GM19239 (cell line): ENCODE data around the gene RALGDS.
A peak's percentile ranks its signal among the peaks of the same experiment; 100 is the strongest.
"Not testable (repeated sequence)": the region's sequence is repeated elsewhere in the genome, so short reads cannot be mapped to it uniquely, and the experiment has no call there.

Experiments used
- DNase-seq: peaks from one replicate; pipeline ENCODE4 v3.0.0; 2011; ENCODE audit warnings: low spot score; ENCODE audit not compliant: insufficient read length
- FAIRE-seq: peaks from 2 replicates; lab custom pipeline; 2011; peaks lifted over from hg19 to GRCh38; lab: Jason Lieb, UNC

The RALGDS gene

DNA sequence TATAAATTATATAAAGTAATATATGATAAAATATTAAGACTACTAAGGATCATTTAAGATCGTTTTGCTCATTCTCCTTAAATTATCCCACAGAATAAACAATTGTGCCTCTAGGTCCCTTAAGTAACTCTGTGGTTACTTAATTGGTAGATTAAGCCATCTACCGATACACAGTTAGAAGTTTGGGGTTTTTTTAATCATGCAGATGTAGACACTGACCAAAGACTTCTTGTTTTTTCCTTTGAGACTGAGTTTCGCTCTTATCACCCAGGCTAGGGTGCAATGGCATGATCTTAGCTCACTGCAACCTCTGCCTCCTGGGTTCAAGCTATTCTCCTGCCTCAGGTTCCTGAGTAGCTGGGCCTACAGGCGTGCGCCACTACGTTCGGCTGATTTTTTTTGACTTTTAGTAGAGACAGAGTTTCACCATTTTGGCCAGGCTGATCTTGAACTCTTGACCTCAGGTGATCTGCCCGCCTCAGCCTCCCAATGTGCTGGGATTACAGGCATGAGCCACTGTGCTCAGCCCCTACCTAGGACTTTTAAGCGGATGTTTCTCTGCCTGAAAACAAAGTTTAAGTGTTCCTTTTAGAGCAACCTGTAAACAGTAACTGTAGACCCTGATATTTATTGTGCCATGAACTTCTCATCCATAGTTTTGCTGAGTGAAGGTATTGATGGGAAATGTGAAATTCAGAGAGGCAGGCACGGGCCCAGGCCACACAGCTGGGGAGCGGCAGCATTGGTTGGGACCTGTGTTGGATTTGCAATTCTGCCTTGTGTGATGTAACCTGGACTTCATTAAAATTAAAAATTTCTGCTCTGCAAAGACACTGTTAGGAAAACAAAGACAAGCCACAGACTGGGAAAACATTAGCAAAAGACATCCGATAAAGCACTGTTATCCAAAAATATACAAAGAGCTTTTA is 47.7 kb downstream of the RALGDS start:
- FAIRE-seq (no peak), DNase-seq (no peak)

- FAIRE-seq, DNase-seq: not testable (repeated sequence)
These were observed 48.8 kb downstream of the RALGDS start for GRCh38 chr9:133072210-133072609.

DNA sequence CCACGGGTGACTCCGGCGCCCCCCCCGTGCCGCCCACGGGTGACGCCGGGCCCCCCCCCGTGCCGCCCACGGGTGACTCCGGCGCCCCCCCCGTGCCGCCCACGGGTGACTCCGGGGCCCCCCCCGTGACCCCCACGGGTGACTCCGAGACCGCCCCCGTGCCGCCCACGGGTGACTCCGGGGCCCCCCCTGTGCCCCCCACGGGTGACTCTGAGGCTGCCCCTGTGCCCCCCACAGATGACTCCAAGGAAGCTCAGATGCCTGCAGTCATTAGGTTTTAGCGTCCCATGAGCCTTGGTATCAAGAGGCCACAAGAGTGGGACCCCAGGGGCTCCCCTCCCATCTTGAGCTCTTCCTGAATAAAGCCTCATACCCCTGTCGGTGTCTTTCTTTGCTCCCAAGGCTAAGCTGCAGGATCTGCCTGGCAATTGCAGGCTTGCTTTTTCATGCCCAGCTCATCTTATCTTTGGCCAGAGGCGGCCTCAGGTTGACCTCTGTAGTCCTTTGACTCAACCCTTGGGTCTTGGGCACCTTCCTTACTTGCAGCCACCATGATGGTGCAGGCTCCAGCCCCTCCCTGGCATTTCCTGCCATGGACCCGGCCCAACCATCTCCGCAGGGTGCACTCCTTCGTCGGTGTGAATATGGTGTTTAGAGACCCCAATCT is 49.4 kb downstream of the RALGDS start:
- no peak for FAIRE-seq
- DNase-seq: no peak

DNA sequence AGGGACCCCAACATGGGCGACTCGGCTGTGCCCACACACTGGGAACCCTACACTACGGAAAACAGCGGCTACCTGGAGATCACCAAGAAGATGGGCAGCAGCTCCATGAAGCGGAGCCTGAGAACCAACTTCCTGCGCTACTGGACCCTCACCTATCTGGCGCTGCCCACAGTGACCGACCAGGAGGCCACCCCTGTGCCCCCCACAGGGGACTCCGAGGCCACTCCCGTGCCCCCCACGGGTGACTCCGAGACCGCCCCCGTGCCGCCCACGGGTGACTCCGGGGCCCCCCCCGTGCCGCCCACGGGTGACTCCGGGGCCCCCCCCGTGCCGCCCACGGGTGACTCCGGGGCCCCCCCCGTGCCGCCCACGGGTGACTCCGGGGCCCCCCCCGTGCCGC is 50.1 kb downstream of the RALGDS start:
- not testable (repeated sequence) for DNase-seq, FAIRE-seq

DNA sequence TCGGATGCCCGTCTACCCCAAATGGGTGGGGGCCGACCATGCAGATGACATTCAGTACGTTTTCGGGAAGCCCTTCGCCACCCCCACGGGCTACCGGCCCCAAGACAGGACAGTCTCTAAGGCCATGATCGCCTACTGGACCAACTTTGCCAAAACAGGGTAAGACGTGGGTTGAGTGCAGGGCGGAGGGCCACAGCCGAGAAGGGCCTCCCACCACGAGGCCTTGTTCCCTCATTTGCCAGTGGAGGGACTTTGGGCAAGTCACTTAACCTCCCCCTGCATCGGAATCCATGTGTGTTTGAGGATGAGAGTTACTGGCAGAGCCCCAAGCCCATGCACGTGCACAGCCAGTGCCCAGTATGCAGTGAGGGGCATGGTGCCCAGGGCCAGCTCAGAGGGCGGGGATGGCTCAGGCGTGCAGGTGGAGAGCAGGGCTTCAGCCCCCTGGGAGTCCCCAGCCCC is 50.5 kb downstream of the RALGDS start:
- FAIRE-seq: not testable (repeated sequence)

GRCh38 chr9:133068431-133068830 is 52.6 kb downstream of the RALGDS start:
- FAIRE-seq, DNase-seq: not testable (repeated sequence)

More for the DNA sequence above, 50.5 kb downstream of the RALGDS start:
- not testable (repeated sequence) for DNase-seq

DNA sequence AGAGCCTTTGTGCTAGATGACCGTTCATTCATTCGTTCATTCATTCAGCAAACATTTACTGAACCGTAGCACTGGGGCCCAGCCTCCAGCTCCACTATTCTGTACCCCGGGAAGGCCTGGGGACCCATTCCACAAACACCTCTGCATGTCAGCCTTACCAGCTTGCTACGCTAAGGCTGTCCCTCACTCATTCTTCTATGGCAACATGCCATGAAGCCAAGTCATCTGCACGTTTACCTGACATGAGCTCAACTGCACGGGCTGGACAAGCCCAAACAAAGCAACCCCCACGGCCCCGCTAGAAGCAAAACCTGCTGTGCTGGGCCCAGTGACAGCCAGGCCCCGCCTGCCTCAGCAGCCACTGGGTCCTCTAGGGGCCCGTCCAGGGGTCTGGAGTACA is 53.2 kb downstream of the RALGDS start:
- DNase-seq: no peak
- no peak for FAIRE-seq

GRCh38 chr9:133067006-133067405 is 54.0 kb downstream of the RALGDS start:
- no peak for DNase-seq
- FAIRE-seq: no peak

DNA sequence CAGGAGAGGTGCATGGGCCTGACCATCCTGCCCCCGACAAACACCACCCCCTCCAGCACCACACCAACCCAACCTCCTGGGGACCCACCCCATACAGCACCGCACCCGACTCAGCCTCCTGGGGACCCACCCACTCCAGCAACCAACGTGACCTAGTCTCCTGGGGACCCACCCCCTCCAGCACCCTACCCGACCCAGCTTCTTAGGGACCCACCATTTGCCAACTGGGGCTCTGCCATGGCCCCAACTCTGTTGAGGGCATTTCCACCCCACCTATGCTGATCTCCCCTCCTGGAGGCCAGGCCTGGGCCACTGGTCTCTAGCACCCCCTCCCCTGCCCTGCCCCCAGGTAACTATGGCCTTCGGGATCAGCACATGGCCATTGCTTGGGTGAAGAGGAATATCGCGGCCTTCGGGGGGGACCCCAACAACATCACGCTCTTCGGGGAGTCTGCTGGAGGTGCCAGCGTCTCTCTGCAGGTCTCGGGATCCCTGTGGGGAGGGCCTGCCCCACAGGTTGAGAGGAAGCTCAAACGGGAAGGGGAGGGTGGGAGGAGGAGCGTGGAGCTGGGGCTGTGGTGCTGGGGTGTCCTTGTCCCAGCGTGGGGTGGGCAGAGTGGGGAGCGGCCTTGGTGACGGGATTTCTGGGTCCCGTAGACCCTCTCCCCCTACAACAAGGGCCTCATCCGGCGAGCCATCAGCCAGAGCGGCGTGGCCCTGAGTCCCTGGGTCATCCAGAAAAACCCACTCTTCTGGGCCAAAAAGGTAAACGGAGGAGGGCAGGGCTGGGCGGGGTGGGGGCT is 54.7 kb downstream of the RALGDS start:
- no peak for FAIRE-seq
- DNase-seq: no peak

- no peak for DNase-seq
- no peak for FAIRE-seq
These were observed 56.0 kb downstream of the RALGDS start for GRCh38 chr9:133065070-133065388.

- DNase-seq: no peak
- no peak for FAIRE-seq
These were observed 56.6 kb downstream of the RALGDS start for GRCh38 chr9:133064241-133065069.

DNA sequence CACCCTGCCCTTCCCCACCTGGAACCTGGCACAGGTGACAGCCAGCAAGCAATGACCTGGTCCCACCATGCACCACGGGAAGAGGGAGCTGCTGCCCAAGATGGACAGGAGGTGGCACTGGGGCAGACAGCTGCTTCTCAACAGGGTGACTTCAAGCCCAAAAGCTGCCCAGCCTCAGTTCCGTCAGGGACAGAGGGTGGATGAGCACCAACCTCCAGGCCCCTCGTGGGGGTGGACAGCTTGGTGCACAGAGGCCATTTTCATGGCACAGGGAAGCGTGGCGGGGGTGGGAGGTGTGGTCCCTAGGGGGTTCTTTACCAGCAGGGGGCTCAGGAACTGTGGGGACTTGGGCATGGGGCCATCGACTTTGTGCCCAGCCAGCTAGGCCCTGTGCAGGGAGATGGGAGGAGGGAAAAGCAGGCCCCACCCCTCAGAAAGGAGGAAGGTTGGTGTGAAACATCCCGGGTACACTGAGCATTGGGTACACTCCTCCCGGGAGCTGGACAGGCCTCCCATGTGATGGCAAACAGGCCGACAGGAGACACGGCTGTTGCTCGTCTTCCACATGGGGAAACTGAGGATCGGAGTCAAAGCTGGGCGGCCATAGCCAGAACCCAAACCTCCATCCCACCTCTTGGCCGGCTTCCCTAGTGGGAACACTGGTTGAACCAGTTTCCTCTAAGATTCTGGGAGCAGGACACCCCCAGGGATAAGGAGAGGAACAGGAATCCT is 57.4 kb downstream of the RALGDS start:
- DNase-seq: no peak
- FAIRE-seq: no peak

DNA sequence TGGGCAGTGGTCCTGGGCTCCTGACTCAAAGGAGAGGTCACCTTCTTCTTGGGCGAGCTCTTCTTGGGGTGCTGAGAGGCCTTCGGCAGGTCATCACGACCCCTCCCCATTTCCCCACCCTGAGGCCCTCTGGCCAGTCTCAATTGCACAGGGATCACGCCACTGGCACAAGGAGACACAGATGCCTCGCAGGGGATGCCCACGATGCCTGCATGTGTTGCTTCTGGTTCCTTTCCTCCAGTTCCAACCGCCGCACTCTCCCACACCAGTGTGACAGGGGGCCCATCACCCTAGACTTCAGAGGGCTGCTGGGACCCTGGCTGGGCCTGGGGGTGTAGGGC is 57.9 kb downstream of the RALGDS start:
- DNase-seq (no peak), FAIRE-seq (no peak)

DNA sequence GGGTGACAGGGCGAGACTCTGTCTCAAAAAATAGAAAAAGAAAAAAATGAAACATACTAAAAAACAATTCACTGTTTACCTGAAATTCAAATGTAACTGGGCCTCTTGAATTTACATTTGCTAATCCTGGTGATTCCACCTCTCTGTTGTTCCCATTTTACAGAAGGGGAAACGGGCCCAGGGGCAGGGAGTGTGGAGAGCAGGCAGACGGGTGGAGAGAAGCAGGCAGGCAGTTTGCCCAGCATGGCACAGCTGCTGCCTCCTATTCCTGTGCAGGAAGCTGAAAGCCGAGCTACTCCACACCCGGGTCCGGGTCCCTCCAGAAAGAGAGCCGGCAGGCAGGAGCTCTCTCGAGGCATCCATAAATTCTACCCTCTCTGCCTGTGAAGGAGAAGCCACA is 58.5 kb downstream of the RALGDS start:
- peak; percentile 54 for FAIRE-seq
- not testable (repeated sequence) for DNase-seq

- FAIRE-seq, DNase-seq: not testable (repeated sequence)
These were observed 59.3 kb downstream of the RALGDS start, which contains the start of gene CEL for GRCh38 chr9:133061764-133062145. TSS of gene CEL (plus strand) at chr9:133061981. CDS start at chr9:133062003, 22 bp downstream.

DNA sequence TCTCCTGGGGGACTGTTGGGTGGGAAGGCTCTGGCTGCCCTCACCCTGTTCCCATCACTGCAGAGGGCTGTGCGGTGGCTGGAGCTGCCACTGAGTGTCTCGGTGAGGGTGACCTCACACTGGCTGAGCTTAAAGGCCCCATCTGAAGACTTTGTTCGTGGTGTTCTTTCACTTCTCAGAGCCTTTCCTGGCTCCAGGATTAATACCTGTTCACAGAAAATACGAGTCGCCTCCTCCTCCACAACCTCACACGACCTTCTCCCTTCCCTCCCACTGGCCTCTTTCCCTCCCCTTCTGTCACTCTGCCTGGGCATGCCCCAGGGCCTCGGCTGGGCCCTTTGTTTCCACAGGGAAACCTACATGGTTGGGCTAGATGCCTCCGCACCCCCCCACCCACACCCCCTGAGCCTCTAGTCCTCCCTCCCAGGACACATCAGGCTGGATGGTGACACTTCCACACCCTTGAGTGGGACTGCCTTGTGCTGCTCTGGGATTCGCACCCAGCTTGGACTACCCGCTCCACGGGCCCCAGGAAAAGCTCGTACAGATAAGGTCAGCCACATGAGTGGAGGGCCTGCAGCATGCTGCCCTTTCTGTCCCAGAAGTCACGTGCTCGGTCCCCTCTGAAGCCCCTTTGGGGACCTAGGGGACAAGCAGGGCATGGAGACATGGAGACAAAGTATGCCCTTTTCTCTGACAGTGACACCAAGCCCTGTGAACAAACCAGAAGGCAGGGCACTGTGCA is 59.8 kb downstream of the RALGDS start:
- not testable (repeated sequence) for DNase-seq, FAIRE-seq

DNA sequence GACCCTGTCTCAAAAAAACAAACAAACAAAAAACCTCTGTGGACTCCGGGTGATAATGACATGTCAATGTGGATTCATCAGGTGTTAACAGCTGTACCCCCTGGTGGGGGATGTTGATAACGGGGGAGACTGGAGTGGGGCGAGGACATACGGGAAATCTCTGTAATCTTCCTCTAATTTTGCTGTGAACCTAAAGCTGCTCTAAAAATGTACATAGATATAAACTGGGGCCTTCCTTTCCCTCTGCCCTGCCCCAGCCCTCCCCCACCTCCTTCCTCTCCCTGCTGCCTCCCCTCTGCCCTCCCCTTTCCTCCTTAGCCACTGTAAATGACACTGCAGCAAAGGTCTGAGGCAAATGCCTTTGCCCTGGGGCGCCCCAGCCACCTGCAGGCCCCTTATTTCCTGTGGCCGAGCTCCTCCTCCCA is 60.6 kb downstream of the RALGDS start:
- FAIRE-seq: no peak

DNA sequence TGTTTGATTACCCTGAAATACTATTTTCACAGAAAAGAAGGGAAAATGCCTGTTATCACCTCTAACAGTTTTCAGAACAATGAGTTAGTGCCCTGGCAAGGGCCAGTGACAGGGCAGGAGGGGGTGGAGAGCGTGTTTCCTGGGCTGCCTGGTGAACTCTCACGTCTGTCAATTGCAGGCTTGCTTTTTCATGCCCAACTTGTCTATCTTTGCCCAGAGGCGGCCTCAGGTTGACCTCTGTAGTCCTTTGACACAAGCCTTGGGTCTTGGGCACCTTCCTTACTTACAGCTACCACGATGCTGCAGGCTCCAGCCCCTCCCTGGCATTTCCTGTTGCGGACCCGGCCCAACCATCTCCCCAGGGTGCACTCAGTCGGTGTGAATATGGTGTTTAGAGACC is 61.4 kb downstream of the RALGDS start:
- no peak for DNase-seq
- peak; percentile 79 for FAIRE-seq

More for the DNA sequence above, 60.6 kb downstream of the RALGDS start:
- no peak for DNase-seq
